Activated naive CD4-positive, alpha-beta T cell treated with anti-CD3 and anti-CD28 coated beads, Interleukin-2, amount 50 U/mL, for 72 hours (primary cell): Measurements from ENCODE around the gene RNF224. TPM values are rescaled to one million over a fixed set of nuclear protein-coding genes. Genes with fewer than 3 reads are reported as not detected.
"Not testable (repeated sequence)": the region's sequence is repeated elsewhere in the genome, so short reads cannot be mapped to it uniquely, and the experiment has no call there.

ENCODE experiments used
- ATAC-seq, 2 donors: fragments of 150-1000 bp; cut with Tn5 transposase; 2 replicates each; pipeline ENCODE4 v1.10.0; 2021; ENCODE audit warnings: mild to moderate bottlenecking in 2 of 2, moderate library complexity in 2 of 2
- DNase-seq, 2 donors: peaks; one replicate each; pipeline ENCODE4 v3.0.0; 2021 to 2022; ENCODE audit warnings: low spot score in 2 of 2
- H3K27ac Mint-ChIP-seq, 2 donors: one replicate each; pipeline ENCODE4 v1.8.0; 2022; ENCODE audit warnings: mild to moderate bottlenecking in 2 of 2, mixed read lengths in 2 of 2
- H3K36me3 Mint-ChIP-seq, 2 donors: one replicate each; pipeline ENCODE4 v1.8.0; 2022; ENCODE audit warnings: mixed read lengths in 2 of 2
- H3K9me3 Mint-ChIP-seq, 2 donors: one replicate each; pipeline ENCODE4 v1.8.0; 2022; ENCODE audit warnings: mixed read lengths in 2 of 2
- total RNA-seq, 2 donors: library from RNA; stranded (reverse); gene quantifications; one replicate each; pipeline ENCODE4 v1.2.3, GENCODE V29; 2022

RNF224 gene
- total RNA-seq, 2 donors from 2014 or later = not detected

DNA sequence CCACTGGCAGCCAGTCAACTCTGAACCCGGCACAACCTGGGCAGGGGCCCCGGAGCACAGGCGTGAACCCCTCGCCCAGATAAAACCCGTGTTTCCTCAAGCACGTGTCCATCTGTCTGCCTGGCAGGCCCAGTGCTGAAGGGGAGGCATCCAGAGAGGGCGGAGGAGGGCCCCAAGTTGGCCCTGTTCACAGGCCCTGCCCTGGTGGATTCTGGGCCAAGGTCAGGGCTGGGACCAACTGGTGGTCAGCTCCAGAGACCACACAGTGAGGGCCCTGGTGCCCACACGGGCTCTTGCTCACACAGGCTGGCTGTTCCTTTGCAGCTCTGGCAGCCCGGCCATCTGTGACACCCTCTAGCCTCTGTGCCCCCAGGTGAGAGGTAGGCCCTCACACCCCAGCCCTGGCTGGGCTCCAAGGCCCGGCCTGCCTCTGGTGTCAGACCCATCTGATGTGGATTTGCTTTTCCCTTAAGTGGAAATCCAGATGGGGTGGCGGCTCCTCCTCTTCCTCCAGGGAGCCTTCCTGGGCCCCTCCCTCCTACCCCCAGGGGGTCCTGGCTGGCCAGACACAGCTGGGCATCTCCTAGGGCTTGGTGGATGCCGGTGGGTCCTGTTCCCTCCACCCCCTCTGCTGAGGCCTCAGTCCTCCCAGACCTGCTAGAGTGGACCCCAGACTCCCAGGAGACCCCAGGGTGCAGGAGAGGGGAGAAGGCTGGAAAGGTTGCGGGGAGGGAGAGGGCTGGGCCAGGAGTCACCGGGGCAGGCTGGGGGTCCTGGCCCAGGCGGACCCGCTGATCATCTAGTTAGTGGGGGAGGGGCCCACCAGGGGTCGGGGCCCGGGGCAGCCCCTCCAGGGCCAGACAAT is 23.3 kb downstream of the RNF224 start:
- ATAC-seq = no peak
- Mint-ChIP-seq H3K36me3 (peaks cover 0 to 4% of the 10 kb centered on the region in 2 donors), H3K27ac (no peak overlapping the region), H3K9me3 (no peaks in the 10 kb centered on the region)
- no peak for DNase-seq

- Mint-ChIP-seq H3K36me3 (peaks cover 0 to 10% of the 10 kb centered on the region in 2 donors), H3K9me3 (no peaks in the 10 kb centered on the region), H3K27ac (no peak within 1 kb of the TSS)
- ATAC-seq (no peak), DNase-seq (no peak)
Observed at GRCh38 chr9:137251194-137251461, 23.8 kb downstream of the RNF224 start, which contains the start of gene STPG3. TSS of gene STPG3 (plus strand) at chr9:137251286. CDS start at chr9:137251287, 1 bp downstream.

GRCh38 chr9:137251490-137252268 is 24.4 kb downstream of the RNF224 start:
- no peak for ATAC-seq
- Mint-ChIP-seq H3K9me3 (no peaks in the 10 kb centered on the region), H3K36me3 (peaks cover 0 to 16% of the 10 kb centered on the region in 2 donors), H3K27ac (no peak overlapping the region)
- no peak for DNase-seq

GRCh38 chr9:137252555-137253506 is 25.5 kb downstream of the RNF224 start:
- peaks cover 0 to 16% of the 10 kb centered on the region in 2 donors for H3K36me3 Mint-ChIP-seq
- H3K27ac Mint-ChIP-seq = no peak overlapping the region
- no peak for ATAC-seq

GRCh38 chr9:137253717-137254623 is 26.7 kb downstream of the RNF224 start:
- ATAC-seq = no peak
- peak overlapping the region; percentile 84 to 85 for H3K27ac Mint-ChIP-seq

More at GRCh38 chr9:137252555-137253506, 25.5 kb downstream of the RNF224 start:
- DNase-seq = no peak
- H3K9me3 Mint-ChIP-seq = no peaks in the 10 kb centered on the region

DNA sequence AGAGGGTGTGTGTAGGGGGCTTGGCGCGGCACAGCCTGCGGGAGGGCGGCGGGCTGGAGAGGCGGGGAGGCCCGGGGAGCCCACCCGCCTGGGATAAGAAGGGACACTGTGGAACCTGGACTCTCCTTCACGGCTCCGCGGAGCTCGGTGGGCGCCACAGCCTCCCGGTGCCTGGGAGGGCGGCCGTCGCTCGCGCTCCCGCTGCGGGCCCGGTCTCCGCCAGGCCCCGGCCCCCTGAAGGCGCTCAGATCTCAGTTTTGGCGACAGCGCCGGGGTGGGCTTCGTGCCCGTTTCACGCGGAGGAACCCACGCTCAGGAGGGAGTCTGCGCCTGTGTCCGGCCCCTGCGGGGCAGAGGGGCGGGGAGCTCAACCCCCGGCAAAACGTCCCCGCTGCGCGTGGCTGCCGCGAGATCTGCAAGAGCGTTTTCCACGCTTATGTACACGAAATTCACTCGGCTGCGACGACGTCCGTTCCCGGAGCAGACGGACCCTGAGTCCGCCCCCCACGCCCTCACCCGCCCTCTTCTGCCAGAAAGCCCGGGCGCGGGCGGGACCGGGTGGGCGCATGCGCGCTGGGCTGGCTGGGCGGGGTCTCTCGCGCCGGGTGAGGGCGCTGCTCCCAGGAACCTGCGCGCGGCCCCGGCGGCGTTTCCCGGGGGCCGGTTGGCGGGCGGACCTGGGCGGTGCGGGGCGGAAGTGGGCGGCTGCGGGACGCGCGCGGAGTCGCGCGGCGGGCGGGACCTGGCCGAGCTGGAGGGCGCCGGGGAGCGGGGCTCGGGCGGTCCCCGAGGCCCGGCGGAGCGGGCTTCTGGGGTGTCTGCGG is 27.5 kb downstream of the RNF224 start, which contains the start of gene NELFB:
NELFB (plus strand) TSS at position 704 of the 824 bp plus-strand sequence.
- peak; percentile 81 to 90 for ATAC-seq
- peak within 1 kb of the TSS; percentile 84 to 85 for H3K27ac Mint-ChIP-seq
- H3K9me3 Mint-ChIP-seq = no peaks in the 10 kb centered on the region
- peaks cover 0 to 16% of the 10 kb centered on the region in 2 donors for H3K36me3 Mint-ChIP-seq
- DNase-seq = peak; percentile 97 to 100

More at GRCh38 chr9:137253717-137254623, 26.7 kb downstream of the RNF224 start:
- Mint-ChIP-seq H3K9me3 (no peaks in the 10 kb centered on the region), H3K36me3 (peaks cover 0 to 16% of the 10 kb centered on the region in 2 donors)
- DNase-seq = no peak

DNA sequence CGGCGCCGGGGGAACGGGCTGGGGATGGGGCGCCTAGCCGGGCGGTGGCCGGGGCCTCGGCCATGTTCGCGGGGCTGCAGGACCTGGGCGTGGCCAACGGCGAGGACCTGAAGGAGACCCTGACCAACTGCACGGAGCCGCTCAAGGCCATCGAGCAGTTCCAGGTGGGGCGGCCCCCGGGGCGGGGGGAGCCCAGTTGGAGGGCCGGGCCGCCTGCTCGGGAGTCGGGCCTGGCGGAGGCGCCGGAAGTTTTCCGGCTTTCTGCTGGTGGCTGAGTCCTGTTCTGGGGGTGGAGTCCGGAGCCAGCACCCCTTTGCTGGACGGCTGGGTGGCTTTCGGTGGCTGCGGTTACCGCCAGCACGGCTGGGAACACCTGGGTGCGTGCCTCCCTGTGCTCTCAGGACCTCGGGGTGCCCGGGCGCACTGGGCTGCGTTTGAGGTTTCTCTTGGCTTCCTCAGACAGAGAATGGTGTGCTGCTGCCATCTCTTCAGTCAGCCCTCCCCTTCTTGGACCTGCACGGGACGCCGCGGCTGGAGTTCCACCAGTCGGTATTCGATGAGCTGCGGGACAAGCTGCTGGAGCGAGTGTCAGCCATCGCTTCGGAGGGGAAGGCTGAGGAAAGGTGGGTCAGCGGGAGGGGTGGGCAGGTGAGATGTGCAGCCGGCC is 28.3 kb downstream of the RNF224 start:
- ATAC-seq (peak; percentile 31 to 67), DNase-seq (no peak)
- H3K9me3 Mint-ChIP-seq = no peaks in the 10 kb centered on the region
- peak overlapping the region in 1 of 2 donors; percentile 77 for H3K27ac Mint-ChIP-seq
- peaks cover 0 to 16% of the 10 kb centered on the region in 2 donors for H3K36me3 Mint-ChIP-seq

GRCh38 chr9:137256362-137256761 is 29.1 kb downstream of the RNF224 start:
- Mint-ChIP-seq H3K9me3 (no peaks in the 10 kb centered on the region), H3K36me3 (peaks cover 0 to 16% of the 10 kb centered on the region in 2 donors), H3K27ac (no peak overlapping the region)
- ATAC-seq = no peak
- no peak for DNase-seq

GRCh38 chr9:137256856-137257255 is 29.6 kb downstream of the RNF224 start:
- Mint-ChIP-seq H3K36me3 (peaks cover 0 to 16% of the 10 kb centered on the region in 2 donors), H3K9me3 (no peaks in the 10 kb centered on the region), H3K27ac (no peak overlapping the region)
- ATAC-seq (no peak), DNase-seq (no peak)

GRCh38 chr9:137262173-137262908 is 35.0 kb downstream of the RNF224 start:
- not testable (repeated sequence) for H3K27ac Mint-ChIP-seq, H3K9me3 Mint-ChIP-seq, H3K36me3 Mint-ChIP-seq, DNase-seq, ATAC-seq

- no peaks in the 10 kb centered on the region for H3K9me3 Mint-ChIP-seq
- no peak for DNase-seq
- no peak for ATAC-seq
- H3K36me3 Mint-ChIP-seq = no peaks in the 10 kb centered on the region
- no peak overlapping the region for H3K27ac Mint-ChIP-seq
Observed at GRCh38 chr9:137262909-137263285, 35.6 kb downstream of the RNF224 start.

DNA sequence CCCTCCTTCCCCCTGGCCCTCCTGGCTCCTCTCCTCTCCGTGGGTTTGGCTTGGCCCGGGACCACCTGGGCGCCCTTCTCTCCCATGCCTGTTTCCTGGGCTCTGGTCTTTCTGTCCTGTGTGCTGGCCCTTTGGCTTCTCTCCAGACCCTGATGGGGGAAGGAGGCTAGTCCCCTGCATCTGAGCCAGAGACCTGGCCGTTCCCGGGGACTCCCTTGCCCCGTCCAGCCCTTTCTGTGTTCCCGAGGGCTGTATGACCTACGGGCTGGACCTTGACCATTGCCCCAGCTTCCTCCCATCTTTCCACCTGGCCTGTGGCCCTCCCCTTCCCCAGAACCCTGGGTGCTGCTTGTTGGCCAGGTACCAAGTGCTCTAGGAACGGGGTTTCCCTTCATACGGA is 36.2 kb downstream of the RNF224 start:
- Mint-ChIP-seq H3K9me3 (no peaks in the 10 kb centered on the region), H3K36me3 (peaks cover 0 to 3% of the 10 kb centered on the region in 2 donors), H3K27ac (no peak overlapping the region)
- ATAC-seq = no peak
- DNase-seq = no peak

- H3K36me3 Mint-ChIP-seq = peaks cover 0 to 7% of the 10 kb centered on the region in 2 donors
- no peak overlapping the region for H3K27ac Mint-ChIP-seq
- ATAC-seq (no peak), DNase-seq (no peak)
- H3K9me3 Mint-ChIP-seq = no peaks in the 10 kb centered on the region
Observed at GRCh38 chr9:137264067-137264466, 36.8 kb downstream of the RNF224 start.
